GM12872 (cell line): Measurements from ENCODE around the gene CDC14A.

ENCODE experiments used
- TF ChIP-seq, protein P1 (sequence below): IDR thresholded peaks from 3 replicates; pipeline ENCODE4 v1.5.1; 2011; ENCODE audit warnings: low read depth, mild to moderate bottlenecking, low read length, moderate library complexity; ENCODE audit not compliant: insufficient read depth

Gene CDC14A

GRCh38 chr1:100496896-100497295 lies 144.6 kb downstream of the CDC14A start:
- TF ChIP-seq, protein P1, sequence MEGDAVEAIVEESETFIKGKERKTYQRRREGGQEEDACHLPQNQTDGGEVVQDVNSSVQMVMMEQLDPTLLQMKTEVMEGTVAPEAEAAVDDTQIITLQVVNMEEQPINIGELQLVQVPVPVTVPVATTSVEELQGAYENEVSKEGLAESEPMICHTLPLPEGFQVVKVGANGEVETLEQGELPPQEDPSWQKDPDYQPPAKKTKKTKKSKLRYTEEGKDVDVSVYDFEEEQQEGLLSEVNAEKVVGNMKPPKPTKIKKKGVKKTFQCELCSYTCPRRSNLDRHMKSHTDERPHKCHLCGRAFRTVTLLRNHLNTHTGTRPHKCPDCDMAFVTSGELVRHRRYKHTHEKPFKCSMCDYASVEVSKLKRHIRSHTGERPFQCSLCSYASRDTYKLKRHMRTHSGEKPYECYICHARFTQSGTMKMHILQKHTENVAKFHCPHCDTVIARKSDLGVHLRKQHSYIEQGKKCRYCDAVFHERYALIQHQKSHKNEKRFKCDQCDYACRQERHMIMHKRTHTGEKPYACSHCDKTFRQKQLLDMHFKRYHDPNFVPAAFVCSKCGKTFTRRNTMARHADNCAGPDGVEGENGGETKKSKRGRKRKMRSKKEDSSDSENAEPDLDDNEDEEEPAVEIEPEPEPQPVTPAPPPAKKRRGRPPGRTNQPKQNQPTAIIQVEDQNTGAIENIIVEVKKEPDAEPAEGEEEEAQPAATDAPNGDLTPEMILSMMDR, result no peak

- TF ChIP-seq, protein P1, result no peak
These were observed 145.5 kb downstream of the CDC14A start for GRCh38 chr1:100497796-100498195.

DNA sequence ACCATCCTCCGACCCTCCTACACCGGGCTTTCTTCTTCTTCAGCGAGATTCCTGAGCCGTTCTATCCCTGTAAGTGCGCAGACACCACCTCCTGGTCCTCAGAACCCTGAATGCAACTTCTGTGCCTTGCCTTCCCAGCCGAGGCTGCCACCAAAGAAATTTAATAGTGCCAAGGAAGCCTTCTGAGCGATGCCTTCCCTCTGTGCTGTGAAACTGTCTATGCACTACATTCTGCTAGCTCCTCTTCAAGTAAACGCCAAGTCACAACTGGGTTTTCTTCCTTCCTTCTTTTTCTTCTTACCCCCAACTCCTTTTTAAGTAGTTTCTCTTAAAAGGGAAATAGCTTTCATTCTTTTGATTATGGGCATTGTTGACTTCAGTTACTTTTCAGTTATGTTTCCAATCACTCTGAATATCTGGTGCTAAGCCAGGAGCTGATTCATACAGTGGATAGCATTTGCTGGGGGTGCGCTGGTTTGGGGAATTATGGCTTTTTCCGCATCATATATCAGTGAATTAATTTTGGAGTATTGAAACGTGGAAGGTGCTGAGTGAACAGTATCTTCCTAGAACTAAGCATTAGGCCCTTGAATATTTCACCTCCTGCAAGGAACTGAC lies 147.0 kb downstream of the CDC14A start:
- TF ChIP-seq, protein P1, result no peak

DNA sequence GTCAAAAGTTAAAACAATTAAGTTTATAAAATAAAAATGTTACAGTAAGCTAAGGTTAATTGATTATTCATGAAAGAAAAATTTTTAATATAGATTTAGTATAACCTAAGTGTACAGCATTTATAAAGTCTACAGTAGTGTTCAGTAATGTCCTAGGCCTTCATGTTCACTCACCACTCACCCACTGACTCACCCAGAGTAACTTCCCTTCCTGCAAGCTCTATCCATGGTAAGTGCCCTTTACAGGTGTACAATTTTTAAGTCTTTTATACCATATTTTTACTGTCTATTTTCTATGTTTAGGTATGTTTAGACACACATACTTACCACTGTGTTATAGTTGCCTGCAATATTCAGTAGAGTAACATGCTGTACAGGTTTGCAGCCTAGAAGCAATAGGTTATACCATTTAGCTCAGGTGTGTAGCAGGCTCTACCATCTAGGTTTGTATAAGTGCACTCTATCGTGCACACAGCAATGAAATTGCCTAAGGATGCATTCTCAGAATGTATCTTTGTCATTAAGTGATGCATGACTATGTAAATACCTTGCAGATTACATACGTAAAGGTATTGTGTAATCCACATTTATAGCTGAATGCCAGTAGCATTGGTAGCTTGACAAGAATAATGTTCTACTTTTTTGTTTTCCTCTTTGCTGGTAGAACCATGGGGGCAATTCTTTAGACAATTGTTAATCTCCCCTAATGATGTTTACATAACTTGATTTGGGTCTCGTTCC lies 149.9 kb downstream of the CDC14A start:
- TF ChIP-seq, protein P1, result no peak

GRCh38 chr1:100506217-100506616 lies 153.9 kb downstream of the CDC14A start:
- TF ChIP-seq, protein P1, result no peak

GRCh38 chr1:100510451-100510850 lies 158.1 kb downstream of the CDC14A start:
- TF ChIP-seq, protein P1, result no peak

DNA sequence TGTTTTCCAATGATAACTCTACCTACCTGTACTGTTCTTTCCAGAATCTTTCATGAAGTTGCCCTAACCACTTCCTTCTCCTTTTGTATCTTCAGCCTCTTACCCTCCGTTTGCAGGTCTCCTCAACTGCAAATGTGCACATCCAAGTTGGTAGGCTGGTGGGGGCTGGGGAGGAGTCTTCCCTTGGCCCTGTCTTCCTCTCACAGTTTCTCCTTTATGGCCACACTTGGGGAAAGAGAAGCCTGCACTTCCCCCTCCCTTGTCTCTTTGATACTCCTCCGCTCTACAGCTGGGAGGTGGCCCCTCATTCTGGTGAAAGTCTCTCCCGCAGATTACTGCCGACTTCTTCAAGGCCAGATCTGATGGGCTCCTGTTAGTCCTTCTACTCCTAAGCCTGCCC lies 158.8 kb downstream of the CDC14A start:
- TF ChIP-seq, protein P1, result no peak
